A673 (cell line): Measurements from ENCODE around the gene ZNF670. TPM values are rescaled to one million over a fixed set of nuclear protein-coding genes. Genes with fewer than 3 reads are reported as not detected.
A peak's percentile ranks its signal among the peaks of the same experiment; 100 is the strongest.
"Not testable (repeated sequence)": the region's sequence is repeated elsewhere in the genome, so short reads cannot be mapped to it uniquely, and the experiment has no call there.

Experiments used
- BruUV-seq: library from RNA; stranded (reverse); fragments of 400-500 nt; replicated peaks from 2 replicates; lab custom pipeline; 2021; lab: Mats Ljungman, UMichigan
- CTCF ChIA-PET: fragments of 300-600 bp; sonication (Branson Sonifier 250); formaldehyde crosslinking; loops from one replicate; lab custom pipeline; 2022; ENCODE audit warnings: antibody characterized with exemption; lab: Charles Lee
- POLR2A ChIA-PET: fragments of 300-600 bp; sonication (Branson Sonifier 250); formaldehyde crosslinking; loops from one replicate; lab custom pipeline; 2022; ENCODE audit warnings: antibody characterized with exemption; ENCODE audit not compliant: low non-redundant PET; lab: Charles Lee
- DNase-seq: peaks from one replicate; pipeline ENCODE4 v3.0.0-alpha.2; 2015; ENCODE audit warnings: low spot score
- H3K27ac ChIP-seq: fragments of 200-600 bp; sonication (generic); 2 replicates; pipeline ENCODE4 v1.5.1; 2016; ENCODE audit warnings: mixed run types, low read depth, mild to moderate bottlenecking, mixed read lengths, antibody characterized with exemption, low read length; ENCODE audit not compliant: poor library complexity, severe bottlenecking
- H3K27me3 ChIP-seq: fragments of 200-600 bp; sonication (generic); replicated peaks from 2 replicates; pipeline ENCODE4 v1.6.1; 2017; ENCODE audit warnings: mixed run types, low read depth, mild to moderate bottlenecking, mixed read lengths, antibody characterized with exemption, low read length; ENCODE audit not compliant: insufficient read depth, poor library complexity
- H3K36me3 ChIP-seq: fragments of 200-600 bp; sonication (generic); 2 replicates; pipeline ENCODE4 v1.6.1; 2016; ENCODE audit warnings: mixed run types, mild to moderate bottlenecking, mixed read lengths, antibody characterized with exemption, low read length; ENCODE audit not compliant: insufficient read depth, poor library complexity, severe bottlenecking
- H3K4me1 ChIP-seq: fragments of 200-600 bp; sonication (generic); 2 replicates; pipeline ENCODE4 v1.6.1; 2017; ENCODE audit warnings: mixed run types, mild to moderate bottlenecking, mixed read lengths, antibody characterized with exemption, low read length; ENCODE audit not compliant: insufficient read depth, poor library complexity, severe bottlenecking
- H3K4me3 ChIP-seq: fragments of 200-600 bp; sonication (generic); 2 replicates; pipeline ENCODE4 v1.5.1; 2016; ENCODE audit warnings: low read depth, mixed run types, mild to moderate bottlenecking, mixed read lengths, low read length; ENCODE audit not compliant: poor library complexity, severe bottlenecking
- H3K9me3 ChIP-seq: fragments of 200-600 bp; sonication (generic); 2 replicates; pipeline ENCODE4 v1.6.1; 2016; ENCODE audit warnings: mixed run types, low read depth, mild to moderate bottlenecking, mixed read lengths, antibody characterized with exemption, low read length; ENCODE audit not compliant: poor library complexity, severe bottlenecking
- EZH2 ChIP-seq: fragments of 200-600 bp; sonication (generic); IDR thresholded peaks from 2 replicates; pipeline ENCODE4 v1.6.1; 2017; ENCODE audit warnings: borderline replicate concordance, low read depth, mild to moderate bottlenecking, mixed read lengths, antibody characterized with exemption, low read length; ENCODE audit not compliant: poor library complexity, severe bottlenecking
- intact Hi-C: fragments of 100-400 bp; cut with micrococcal nuclease; formaldehyde crosslinking; loops from one replicate; pipeline ENCODE4 v1.10.0; 2022; ENCODE audit not compliant: unreplicated experiment
- total RNA-seq: library from RNA; stranded (reverse); gene quantifications from 2 replicates; pipeline ENCODE4 v1.2.3, GENCODE V29; 2021
- TF ChIP-seq, protein P1 (sequence below): fragments of 300-800, 200-600 bp; sonication (generic); conservative IDR thresholded peaks from 2 replicates; pipeline ENCODE4 v1.5.1; 2017; ENCODE audit warnings: low read depth, mild to moderate bottlenecking, antibody characterized with exemption, low read length, moderate library complexity, mixed read lengths

Gene ZNF670
- total RNA-seq, 1 experiment from 2014 or later: 5.9 TPM

DNA sequence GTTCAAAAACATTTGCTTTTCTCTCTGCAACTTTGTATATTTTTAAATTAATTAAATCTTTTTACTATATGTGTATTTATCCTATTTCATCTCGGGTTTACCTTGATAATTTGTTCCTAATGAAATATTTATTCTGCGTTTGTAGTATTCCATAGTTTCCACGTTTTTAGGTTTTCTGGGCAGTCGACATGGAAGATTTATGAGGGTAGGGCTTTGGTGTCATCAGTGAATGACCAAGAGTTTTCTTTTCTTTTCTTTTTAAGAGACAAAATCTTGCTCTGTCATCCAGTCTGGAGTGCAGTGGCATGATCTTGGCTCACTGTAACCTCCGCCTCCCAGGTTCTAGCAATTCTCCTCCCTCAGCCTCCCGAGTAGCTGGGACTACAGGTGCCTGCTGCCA is 42.8 kb upstream of the ZNF670 start:
- H3K9me3 ChIP-seq: no peaks in the 10 kb centered on the region
- DNase-seq: no peak
- H3K27ac ChIP-seq: no peak overlapping the region
- CTCF ChIA-PET: no interaction called here
- no peaks in the 10 kb centered on the region for H3K4me1 ChIP-seq
- intact Hi-C loops: no loop called here
- H3K36me3 ChIP-seq: no peaks in the 10 kb centered on the region
- POLR2A ChIA-PET: no interaction called here
- H3K27me3 ChIP-seq: no peaks in the 10 kb centered on the region
- BruUV-seq: no TSS peak
- no peak overlapping the region for H3K4me3 ChIP-seq
- no peak for TF ChIP-seq EZH2
- TF ChIP-seq, protein P1, sequence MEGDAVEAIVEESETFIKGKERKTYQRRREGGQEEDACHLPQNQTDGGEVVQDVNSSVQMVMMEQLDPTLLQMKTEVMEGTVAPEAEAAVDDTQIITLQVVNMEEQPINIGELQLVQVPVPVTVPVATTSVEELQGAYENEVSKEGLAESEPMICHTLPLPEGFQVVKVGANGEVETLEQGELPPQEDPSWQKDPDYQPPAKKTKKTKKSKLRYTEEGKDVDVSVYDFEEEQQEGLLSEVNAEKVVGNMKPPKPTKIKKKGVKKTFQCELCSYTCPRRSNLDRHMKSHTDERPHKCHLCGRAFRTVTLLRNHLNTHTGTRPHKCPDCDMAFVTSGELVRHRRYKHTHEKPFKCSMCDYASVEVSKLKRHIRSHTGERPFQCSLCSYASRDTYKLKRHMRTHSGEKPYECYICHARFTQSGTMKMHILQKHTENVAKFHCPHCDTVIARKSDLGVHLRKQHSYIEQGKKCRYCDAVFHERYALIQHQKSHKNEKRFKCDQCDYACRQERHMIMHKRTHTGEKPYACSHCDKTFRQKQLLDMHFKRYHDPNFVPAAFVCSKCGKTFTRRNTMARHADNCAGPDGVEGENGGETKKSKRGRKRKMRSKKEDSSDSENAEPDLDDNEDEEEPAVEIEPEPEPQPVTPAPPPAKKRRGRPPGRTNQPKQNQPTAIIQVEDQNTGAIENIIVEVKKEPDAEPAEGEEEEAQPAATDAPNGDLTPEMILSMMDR: no peak

DNA sequence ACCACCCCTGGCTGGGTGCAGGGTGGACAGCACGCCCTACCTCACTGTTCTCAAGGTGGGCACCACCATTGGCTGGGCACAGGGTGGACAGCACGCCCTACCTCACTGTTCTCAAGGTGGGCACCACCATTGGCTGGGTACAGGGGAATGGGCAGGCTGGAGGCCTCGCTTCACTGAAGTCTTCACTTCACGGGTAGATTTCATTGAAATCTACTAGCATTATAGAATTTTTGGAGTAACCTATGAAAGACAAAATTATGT is 41.7 kb upstream of the ZNF670 start:
- CTCF ChIA-PET, intact Hi-C loops, POLR2A ChIA-PET, H3K9me3 ChIP-seq, DNase-seq, H3K27me3 ChIP-seq, H3K36me3 ChIP-seq, H3K4me3 ChIP-seq, H3K4me1 ChIP-seq, BruUV-seq, H3K27ac ChIP-seq: not testable (repeated sequence)

DNA sequence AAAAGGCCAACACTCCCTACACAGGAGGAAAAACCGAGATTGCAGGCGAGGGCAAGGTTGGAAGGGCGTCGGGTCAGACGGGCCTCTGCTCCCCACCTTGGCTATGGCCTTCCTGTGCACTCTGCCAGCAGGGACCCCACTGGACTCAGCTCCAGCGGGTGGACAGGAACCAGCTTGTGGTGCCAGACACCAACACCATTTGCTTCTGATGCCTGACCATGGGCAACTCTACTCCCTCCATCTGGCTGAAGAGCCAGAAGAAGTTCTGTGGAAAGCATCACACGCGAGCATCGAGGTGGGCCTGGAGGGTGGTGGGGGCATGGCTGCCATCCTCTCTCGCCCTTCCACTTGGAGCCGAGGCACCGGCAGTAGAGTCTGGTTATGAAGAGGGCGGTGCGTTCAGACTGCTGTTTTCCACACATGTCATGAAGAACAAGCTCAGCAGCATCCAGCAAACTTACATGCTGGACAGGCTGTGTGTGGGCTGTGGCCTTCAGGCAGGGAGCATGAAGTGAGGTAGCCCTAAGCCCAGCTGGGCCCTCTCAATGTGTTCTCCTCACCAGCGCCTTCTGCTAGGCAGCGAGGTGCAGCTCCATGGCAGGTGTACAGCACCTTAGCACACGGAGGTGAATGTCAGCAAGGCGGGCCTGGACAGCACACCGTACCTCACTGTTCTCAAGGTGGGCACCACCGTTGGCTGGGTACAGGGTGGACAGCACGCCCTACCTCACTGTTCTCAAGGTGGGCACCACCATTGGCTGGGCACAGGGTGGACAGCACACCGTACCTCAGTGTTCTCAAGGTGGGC is 41.2 kb upstream of the ZNF670 start:
- Histone ChIP-seq H3K36me3 (no peaks in the 10 kb centered on the region), H3K27me3 (no peaks in the 10 kb centered on the region), H3K4me3 (no peak overlapping the region), H3K4me1 (no peaks in the 10 kb centered on the region), H3K27ac (no peak overlapping the region), H3K9me3 (no peaks in the 10 kb centered on the region)
- TF ChIP-seq, protein P1: no peak
- no peak for TF ChIP-seq EZH2
- intact Hi-C loops: no loop called here
- DNase-seq: no peak
- POLR2A ChIA-PET: no interaction called here
- BruUV-seq: no TSS peak
- CTCF ChIA-PET: no interaction called here

DNA sequence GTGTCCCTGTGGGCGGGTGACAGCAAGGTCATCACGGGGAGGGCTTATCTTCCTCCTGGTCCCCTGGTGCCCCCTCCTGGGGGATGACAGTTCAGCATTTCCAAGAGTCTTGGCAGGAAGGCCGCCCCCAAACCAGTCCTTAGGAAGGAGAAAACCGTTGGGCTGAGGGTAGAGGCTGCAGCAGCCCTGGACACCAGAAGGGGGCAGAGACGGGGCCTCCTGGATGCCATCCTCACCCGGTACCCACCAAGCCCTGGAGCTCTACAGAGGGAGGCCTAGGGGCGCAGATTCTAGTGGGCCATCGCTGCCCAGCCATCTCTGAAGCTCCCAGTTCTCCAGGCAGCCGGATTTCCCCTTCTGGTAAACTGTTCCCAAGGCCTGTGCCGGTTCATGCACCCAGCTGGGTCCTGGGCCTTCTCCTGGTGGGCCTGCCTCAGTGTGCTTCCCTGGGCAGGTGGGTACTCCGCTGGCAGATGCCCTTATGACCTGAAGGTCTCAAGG is 40.4 kb upstream of the ZNF670 start:
- CTCF ChIA-PET: no interaction called here
- no peaks in the 10 kb centered on the region for H3K4me1 ChIP-seq
- intact Hi-C loops: no loop called here

More for the DNA sequence above, 40.4 kb upstream of the ZNF670 start:
- Histone ChIP-seq H3K4me3 (no peak overlapping the region), H3K9me3 (no peaks in the 10 kb centered on the region), H3K36me3 (no peaks in the 10 kb centered on the region), H3K27me3 (no peaks in the 10 kb centered on the region), H3K27ac (no peak overlapping the region)
- peak; percentile 60 for DNase-seq
- no peak for TF ChIP-seq EZH2
- TF ChIP-seq, protein P1: peak; percentile 47
- no TSS peak for BruUV-seq
- POLR2A ChIA-PET: no interaction called here
